ENCODE results near the gene RNF20. TPM values are rescaled to one million over a fixed set of nuclear protein-coding genes. Genes with fewer than 3 reads are reported as not detected.
A peak's percentile ranks its signal among the peaks of the same experiment; 100 is the strongest.

RNF20 gene
- total and polyA plus RNA-seq, 10 of the 15 experiments (the other 5 are each of a cell fraction or from before 2014, with no cell fraction given) = 7.5 to 38.9 (median 26.7) TPM

DNA sequence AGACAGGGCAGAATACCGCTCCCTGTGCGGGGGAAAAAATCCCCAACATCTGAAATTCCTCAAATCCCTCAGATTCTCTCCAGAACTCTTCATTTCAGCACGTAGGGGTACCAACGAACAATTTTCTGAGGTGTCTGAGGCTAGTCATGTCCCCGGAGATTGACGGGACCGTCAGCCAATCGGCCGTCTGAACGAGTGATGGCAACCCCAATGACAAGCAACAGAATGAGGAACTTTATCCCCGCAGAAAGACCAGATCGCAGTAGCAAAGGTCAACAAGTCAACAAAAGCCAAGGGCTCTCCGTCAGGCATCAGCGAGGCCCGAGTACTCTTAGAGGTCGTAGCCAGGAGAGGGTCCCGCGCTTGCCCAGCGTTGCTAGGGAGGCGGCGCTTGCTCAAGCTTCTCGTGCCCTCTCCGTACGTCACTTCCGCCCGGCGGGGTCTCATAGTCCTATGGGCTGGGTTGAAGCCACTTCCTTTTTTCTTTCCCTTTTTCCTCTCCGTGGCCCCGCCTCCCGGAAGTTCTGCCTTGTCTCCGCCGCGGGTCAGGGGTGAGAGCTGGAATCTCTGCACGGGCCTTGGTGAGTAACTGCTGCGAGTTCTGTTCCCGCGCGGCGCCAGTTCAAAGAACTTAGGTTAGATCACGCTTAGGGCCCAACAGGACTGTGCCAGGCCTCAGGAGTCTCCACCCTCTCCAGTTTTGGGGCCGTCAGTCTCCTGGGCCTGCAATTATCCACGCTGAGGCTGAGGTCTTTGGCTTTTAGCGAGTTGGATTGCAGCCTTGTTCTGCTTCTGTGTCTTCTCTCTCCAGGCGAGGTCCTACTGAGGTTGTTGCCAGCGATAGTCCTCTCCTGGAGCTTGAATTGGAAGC lies at the start of gene RNF20 (continued):
- peak; percentile 87 for TF ChIP-seq E4F1 (IDR thresholded peaks at IDR 0.05; ENCODE audit: borderline replicate concordance, partially characterized antibody)
- no peak for TF ChIP-seq BACH1 (IDR thresholded peaks at IDR 0.05; ENCODE audit: borderline replicate concordance)
- TF ChIP-seq MEF2B (IDR thresholded peaks at IDR 0.05; ENCODE audit: partially characterized antibody, poor library complexity, severe bottlenecking) = no peak
- TF ChIP-seq ESRRA (IDR thresholded peaks at IDR 0.05; ENCODE audit: low read length) = 0 out of 2 replicates have a peak, but pooled peaks have one; percentile 47
- no peak for TF ChIP-seq USF1 (IDR thresholded peaks at IDR 0.05; ENCODE audit: borderline replicate concordance, extremely low read length, insufficient read depth, low read depth, low read length)
- 0 out of 2 replicates have a peak, but pooled peaks have one; percentile 35 for TF ChIP-seq HDGF (IDR thresholded peaks at IDR 0.05)
- TF ChIP-seq NKRF (conservative IDR thresholded peaks at IDR 0.05) = peak; percentile 71; the same call in 1 of the 2 replicates
- TF ChIP-seq KAT2A (conservative IDR thresholded peaks at IDR 0.05; ENCODE audit: control insufficient read depth, low read depth, low read length) = no peak
- peak; percentile 96 for TF ChIP-seq NFYB (IDR thresholded peaks at IDR 0.05; ENCODE audit: insufficient read depth, low read depth, low read length)
- TF ChIP-seq, protein P1, sequence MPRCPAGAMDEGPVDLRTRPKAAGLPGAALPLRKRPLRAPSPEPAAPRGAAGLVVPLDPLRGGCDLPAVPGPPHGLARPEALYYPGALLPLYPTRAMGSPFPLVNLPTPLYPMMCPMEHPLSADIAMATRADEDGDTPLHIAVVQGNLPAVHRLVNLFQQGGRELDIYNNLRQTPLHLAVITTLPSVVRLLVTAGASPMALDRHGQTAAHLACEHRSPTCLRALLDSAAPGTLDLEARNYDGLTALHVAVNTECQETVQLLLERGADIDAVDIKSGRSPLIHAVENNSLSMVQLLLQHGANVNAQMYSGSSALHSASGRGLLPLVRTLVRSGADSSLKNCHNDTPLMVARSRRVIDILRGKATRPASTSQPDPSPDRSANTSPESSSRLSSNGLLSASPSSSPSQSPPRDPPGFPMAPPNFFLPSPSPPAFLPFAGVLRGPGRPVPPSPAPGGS (IDR thresholded peaks at IDR 0.05; ENCODE audit: borderline replicate concordance, insufficient read depth, low read depth, low read length, poor library complexity, severe bottlenecking) = no peak
- TF ChIP-seq, protein P2, sequence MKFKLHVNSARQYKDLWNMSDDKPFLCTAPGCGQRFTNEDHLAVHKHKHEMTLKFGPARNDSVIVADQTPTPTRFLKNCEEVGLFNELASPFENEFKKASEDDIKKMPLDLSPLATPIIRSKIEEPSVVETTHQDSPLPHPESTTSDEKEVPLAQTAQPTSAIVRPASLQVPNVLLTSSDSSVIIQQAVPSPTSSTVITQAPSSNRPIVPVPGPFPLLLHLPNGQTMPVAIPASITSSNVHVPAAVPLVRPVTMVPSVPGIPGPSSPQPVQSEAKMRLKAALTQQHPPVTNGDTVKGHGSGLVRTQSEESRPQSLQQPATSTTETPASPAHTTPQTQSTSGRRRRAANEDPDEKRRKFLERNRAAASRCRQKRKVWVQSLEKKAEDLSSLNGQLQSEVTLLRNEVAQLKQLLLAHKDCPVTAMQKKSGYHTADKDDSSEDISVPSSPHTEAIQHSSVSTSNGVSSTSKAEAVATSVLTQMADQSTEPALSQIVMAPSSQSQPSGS (IDR thresholded peaks at IDR 0.05; ENCODE audit: low read length) = no peak
- TF ChIP-seq SREBF1 (IDR thresholded peaks at IDR 0.05; ENCODE audit: low read length) = peak; percentile 31; the same call in 1 of the 2 replicates
- TF ChIP-seq GABPA (IDR thresholded peaks at IDR 0.05; ENCODE audit: low read depth) = peak; percentile 97
- TF ChIP-seq ZNF207 (IDR thresholded peaks at IDR 0.05; ENCODE audit: borderline replicate concordance) = 0 out of 2 replicates have a peak, but pooled peaks have one; percentile 54
- TF ChIP-seq, protein P3, sequence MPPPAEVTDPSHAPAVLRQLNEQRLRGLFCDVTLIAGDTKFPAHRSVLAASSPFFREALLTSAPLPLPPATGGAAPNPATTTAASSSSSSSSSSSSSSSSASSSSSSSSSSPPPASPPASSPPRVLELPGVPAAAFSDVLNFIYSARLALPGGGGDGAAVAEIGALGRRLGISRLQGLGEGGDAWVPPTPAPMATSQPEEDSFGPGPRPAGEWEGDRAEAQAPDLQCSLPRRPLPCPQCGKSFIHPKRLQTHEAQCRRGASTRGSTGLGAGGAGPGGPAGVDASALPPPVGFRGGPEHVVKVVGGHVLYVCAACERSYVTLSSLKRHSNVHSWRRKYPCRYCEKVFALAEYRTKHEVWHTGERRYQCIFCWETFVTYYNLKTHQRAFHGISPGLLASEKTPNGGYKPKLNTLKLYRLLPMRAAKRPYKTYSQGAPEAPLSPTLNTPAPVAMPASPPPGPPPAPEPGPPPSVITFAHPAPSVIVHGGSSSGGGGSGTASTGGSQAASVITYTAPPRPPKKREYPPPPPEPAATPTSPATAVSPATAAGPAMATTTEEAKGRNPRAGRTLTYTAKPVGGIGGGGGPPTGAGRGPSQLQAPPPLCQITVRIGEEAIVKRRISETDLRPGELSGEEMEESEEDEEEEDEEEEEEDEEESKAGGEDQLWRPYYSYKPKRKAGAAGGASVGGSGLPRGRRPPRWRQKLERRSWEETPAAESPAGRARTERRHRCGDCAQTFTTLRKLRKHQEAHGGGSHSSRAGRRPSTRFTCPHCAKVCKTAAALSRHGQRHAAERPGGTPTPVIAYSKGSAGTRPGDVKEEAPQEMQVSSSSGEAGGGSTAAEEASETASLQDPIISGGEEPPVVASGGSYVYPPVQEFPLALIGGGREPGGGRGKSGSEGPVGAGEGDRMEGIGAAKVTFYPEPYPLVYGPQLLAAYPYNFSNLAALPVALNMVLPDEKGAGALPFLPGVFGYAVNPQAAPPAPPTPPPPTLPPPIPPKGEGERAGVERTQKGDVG (CRISPR knock-in tag; IDR thresholded peaks at IDR 0.05) = no peak
- TF ChIP-seq PML (IDR thresholded peaks at IDR 0.05; ENCODE audit: low read length) = no peak

Measured in GM12878 (cell line).